HL-60 (cell line): ENCODE measurements around the gene DEFB132.

Source experiments
- GABPA ChIP-seq: IDR thresholded peaks from 2 replicates; pipeline ENCODE4 v1.6.1; 2012; ENCODE audit warnings: low read depth
- POLR2AphosphoS5 ChIP-seq: IDR thresholded peaks from 2 replicates; pipeline ENCODE4 v1.6.1; 2012; ENCODE audit warnings: low read depth
- TF ChIP-seq, protein P1 (sequence below): IDR thresholded peaks from one replicate; pipeline ENCODE4 v1.5.1; 2011; ENCODE audit warnings: low read length, control low read depth, inconsistent platforms; ENCODE audit not compliant: insufficient read depth

DNA sequence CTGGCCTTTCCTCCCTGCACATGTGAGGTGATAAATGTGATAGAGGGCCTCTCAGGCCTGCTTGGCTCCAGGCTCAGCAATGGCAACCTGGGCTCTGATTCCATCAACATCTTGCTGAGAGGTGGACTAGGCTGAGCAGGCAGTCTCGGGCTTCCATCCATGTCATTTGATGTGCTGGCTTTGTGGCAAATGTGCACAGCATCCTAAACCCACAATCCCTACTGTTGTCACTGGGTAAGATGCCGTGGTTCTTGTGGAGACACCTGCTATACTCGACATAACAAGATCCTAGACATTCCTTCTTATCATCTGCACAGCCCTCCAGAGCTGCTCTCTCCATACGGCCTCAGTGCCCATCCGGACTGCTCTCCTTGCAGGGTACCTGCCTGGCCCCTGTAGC is 37.1 kb downstream of the DEFB132 start:
- TF ChIP-seq, protein P1, sequence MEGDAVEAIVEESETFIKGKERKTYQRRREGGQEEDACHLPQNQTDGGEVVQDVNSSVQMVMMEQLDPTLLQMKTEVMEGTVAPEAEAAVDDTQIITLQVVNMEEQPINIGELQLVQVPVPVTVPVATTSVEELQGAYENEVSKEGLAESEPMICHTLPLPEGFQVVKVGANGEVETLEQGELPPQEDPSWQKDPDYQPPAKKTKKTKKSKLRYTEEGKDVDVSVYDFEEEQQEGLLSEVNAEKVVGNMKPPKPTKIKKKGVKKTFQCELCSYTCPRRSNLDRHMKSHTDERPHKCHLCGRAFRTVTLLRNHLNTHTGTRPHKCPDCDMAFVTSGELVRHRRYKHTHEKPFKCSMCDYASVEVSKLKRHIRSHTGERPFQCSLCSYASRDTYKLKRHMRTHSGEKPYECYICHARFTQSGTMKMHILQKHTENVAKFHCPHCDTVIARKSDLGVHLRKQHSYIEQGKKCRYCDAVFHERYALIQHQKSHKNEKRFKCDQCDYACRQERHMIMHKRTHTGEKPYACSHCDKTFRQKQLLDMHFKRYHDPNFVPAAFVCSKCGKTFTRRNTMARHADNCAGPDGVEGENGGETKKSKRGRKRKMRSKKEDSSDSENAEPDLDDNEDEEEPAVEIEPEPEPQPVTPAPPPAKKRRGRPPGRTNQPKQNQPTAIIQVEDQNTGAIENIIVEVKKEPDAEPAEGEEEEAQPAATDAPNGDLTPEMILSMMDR: no peak
- no peak for TF ChIP-seq POLR2AphosphoS5
- no peak for TF ChIP-seq GABPA
